ENCODE results near the gene TIGAR.

Gene TIGAR

GRCh38 chr12:4303750-4304149 is 17.3 kb upstream of the TIGAR start:
- DNase-seq (ENCODE audit: low read depth in 2 of 2) = no peak

- no peak for DNase-seq (ENCODE audit: low read depth in 2 of 2)
These were observed 13.2 kb upstream of the TIGAR start for GRCh38 chr12:4307593-4308333.

- no peak for DNase-seq (ENCODE audit: low read depth in 2 of 2)
These were observed 12.6 kb upstream of the TIGAR start for GRCh38 chr12:4308334-4308950.

GRCh38 chr12:4311776-4312175 is 9.2 kb upstream of the TIGAR start:
- DNase-seq (ENCODE audit: low read depth in 2 of 2) = no peak

- no peak for DNase-seq (ENCODE audit: low read depth in 2 of 2)
These were observed 8.8 kb upstream of the TIGAR start for GRCh38 chr12:4312251-4312650.

GRCh38 chr12:4320497-4320852 is 538 bp upstream of the TIGAR start:
- no peak for DNase-seq (ENCODE audit: low read depth in 2 of 2)

- no peak for DNase-seq (ENCODE audit: low read depth in 2 of 2)
These were observed 1.7 kb downstream of the TIGAR start for GRCh38 chr12:4322726-4323125.

GRCh38 chr12:4323396-4323795 is 2.4 kb downstream of the TIGAR start:
- DNase-seq (ENCODE audit: low read depth in 2 of 2) = no peak

GRCh38 chr12:4324366-4324765 is 3.4 kb downstream of the TIGAR start:
- DNase-seq (ENCODE audit: low read depth in 2 of 2) = no peak

- DNase-seq (ENCODE audit: low read depth in 2 of 2) = no peak
These were observed 5.0 kb downstream of the TIGAR start for GRCh38 chr12:4325966-4326365.

- DNase-seq (ENCODE audit: low read depth in 2 of 2) = no peak
These were observed 6.3 kb downstream of the TIGAR start for GRCh38 chr12:4327293-4327692.

- no peak for DNase-seq (ENCODE audit: low read depth in 2 of 2)
These were observed 9.2 kb downstream of the TIGAR start for GRCh38 chr12:4330203-4330602.

GRCh38 chr12:4331221-4331620 is 10.2 kb downstream of the TIGAR start:
- DNase-seq (ENCODE audit: low read depth in 2 of 2) = no peak

GRCh38 chr12:4331842-4332241 is 10.8 kb downstream of the TIGAR start:
- no peak for DNase-seq (ENCODE audit: low read depth in 2 of 2)

- no peak for DNase-seq (ENCODE audit: low read depth in 2 of 2)
These were observed 25.9 kb downstream of the TIGAR start for GRCh38 chr12:4346931-4347330.

GRCh38 chr12:4353785-4354208 is 32.8 kb downstream of the TIGAR start:
- DNase-seq (ENCODE audit: low read depth in 2 of 2) = peak; percentile 3 to 15

- DNase-seq (ENCODE audit: low read depth in 2 of 2) = no peak
These were observed 34.4 kb downstream of the TIGAR start for GRCh38 chr12:4355156-4356040.

- DNase-seq (ENCODE audit: low read depth in 2 of 2) = peak; percentile 15 to 22
These were observed 35.0 kb downstream of the TIGAR start for GRCh38 chr12:4356041-4356327.

GRCh38 chr12:4366090-4366489 is 45.1 kb downstream of the TIGAR start:
- DNase-seq (ENCODE audit: low read depth in 2 of 2) = no peak

- no peak for DNase-seq (ENCODE audit: low read depth in 2 of 2)
These were observed 48.5 kb downstream of the TIGAR start for GRCh38 chr12:4369548-4369947.

- DNase-seq (ENCODE audit: low read depth in 2 of 2) = no peak
These were observed 49.3 kb downstream of the TIGAR start for GRCh38 chr12:4370265-4370664.

GRCh38 chr12:4372653-4373052 is 51.6 kb downstream of the TIGAR start:
- DNase-seq (ENCODE audit: low read depth in 2 of 2) = no peak

GRCh38 chr12:4375449-4375848 is 54.4 kb downstream of the TIGAR start:
- DNase-seq (ENCODE audit: low read depth in 2 of 2) = no peak
